PFSK-1 (cell line): ENCODE measurements around the gene ZC3H10.

Experiments used
- FOXP2 ChIP-seq: optimal IDR thresholded peaks from 2 replicates; pipeline ENCODE3; 2011; ENCODE audit warnings: borderline replicate concordance, control low read depth, inconsistent platforms; ENCODE audit not compliant: insufficient read depth; ENCODE audit errors: extremely low read length, extremely low read depth
- POLR2AphosphoS5 ChIP-seq: IDR thresholded peaks from 2 replicates; pipeline ENCODE4 v1.6.1; 2012; ENCODE audit warnings: low read depth, mild to moderate bottlenecking, control low read depth, low read length, moderate library complexity
- SIN3A ChIP-seq: IDR thresholded peaks from 2 replicates; pipeline ENCODE4 v1.6.1; 2012; ENCODE audit warnings: mild to moderate bottlenecking, low read length, moderate library complexity, borderline replicate concordance; ENCODE audit not compliant: insufficient read depth
- TAF1 ChIP-seq: IDR thresholded peaks from 2 replicates; pipeline ENCODE4 v1.6.1; 2012; ENCODE audit warnings: low read length, control low read depth, borderline replicate concordance; ENCODE audit not compliant: insufficient read depth
- TF ChIP-seq, protein P1 (sequence below), 2 experiments: IDR thresholded peaks; 2 replicates each; pipeline versions ENCODE4 v1.6.1 to v1.8.0; 2011 to 2012; ENCODE audit warnings: low read depth in 2 of 2, low read length in 2 of 2, control low read depth in 1 of 2, inconsistent platforms in 1 of 2, mild to moderate bottlenecking in 1 of 2, moderate library complexity in 1 of 2; ENCODE audit not compliant: insufficient read depth in 1 of 2

DNA sequence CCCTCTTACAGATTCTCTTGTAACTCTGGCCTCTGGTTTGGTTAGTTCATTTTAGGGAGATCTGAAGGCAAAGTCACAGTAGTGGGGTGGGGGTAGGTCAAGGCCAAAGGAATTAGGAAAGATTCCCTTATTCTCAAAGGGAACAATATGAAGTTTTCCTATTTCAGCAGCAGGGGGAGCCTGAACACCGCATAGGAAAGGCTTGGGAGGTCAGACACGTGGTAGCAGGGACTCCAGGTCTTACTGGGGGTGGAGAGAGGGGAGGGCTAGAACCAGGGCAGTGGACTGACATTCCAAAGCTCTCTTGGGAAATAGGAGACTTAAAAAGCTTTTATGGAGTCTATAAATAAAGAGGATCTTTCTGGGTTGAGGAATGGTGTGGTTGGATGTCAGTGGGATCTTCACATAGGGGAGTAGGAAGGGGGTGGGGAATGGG is 1.3 kb downstream of the ZC3H10 start:
- TF ChIP-seq SIN3A (peak; percentile 77; the same call in 1 of the 2 replicates), FOXP2 (no peak), POLR2AphosphoS5 (peak; percentile 25; the same call in 1 of the 2 replicates), TAF1 (0 out of 2 replicates have a peak, but pooled peaks have one; percentile 21)
- TF ChIP-seq, protein P1, sequence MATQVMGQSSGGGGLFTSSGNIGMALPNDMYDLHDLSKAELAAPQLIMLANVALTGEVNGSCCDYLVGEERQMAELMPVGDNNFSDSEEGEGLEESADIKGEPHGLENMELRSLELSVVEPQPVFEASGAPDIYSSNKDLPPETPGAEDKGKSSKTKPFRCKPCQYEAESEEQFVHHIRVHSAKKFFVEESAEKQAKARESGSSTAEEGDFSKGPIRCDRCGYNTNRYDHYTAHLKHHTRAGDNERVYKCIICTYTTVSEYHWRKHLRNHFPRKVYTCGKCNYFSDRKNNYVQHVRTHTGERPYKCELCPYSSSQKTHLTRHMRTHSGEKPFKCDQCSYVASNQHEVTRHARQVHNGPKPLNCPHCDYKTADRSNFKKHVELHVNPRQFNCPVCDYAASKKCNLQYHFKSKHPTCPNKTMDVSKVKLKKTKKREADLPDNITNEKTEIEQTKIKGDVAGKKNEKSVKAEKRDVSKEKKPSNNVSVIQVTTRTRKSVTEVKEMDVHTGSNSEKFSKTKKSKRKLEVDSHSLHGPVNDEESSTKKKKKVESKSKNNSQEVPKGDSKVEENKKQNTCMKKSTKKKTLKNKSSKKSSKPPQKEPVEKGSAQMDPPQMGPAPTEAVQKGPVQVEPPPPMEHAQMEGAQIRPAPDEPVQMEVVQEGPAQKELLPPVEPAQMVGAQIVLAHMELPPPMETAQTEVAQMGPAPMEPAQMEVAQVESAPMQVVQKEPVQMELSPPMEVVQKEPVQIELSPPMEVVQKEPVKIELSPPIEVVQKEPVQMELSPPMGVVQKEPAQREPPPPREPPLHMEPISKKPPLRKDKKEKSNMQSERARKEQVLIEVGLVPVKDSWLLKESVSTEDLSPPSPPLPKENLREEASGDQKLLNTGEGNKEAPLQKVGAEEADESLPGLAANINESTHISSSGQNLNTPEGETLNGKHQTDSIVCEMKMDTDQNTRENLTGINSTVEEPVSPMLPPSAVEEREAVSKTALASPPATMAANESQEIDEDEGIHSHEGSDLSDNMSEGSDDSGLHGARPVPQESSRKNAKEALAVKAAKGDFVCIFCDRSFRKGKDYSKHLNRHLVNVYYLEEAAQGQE (IDR thresholded peaks at IDR 0.05; ENCODE audit: insufficient read depth in 1 of 2, low read depth in 2 of 2, low read length in 2 of 2) = 0 out of 4 replicates have a peak, but pooled peaks of 1 of the 2 experiments have one; percentile 24
